ENCODE results near the gene DEAF1.
"Not testable (repeated sequence)": the region's sequence is repeated elsewhere in the genome, so short reads cannot be mapped to it uniquely, and the experiment has no call there.

Gene DEAF1

GRCh38 chr11:678297-678696 lies 16.7 kb downstream of the DEAF1 start:
- no peak for DNase-seq

GRCh38 chr11:674406-674805 lies 20.6 kb downstream of the DEAF1 start:
- no peak for DNase-seq

GRCh38 chr11:673866-674265 lies 21.2 kb downstream of the DEAF1 start:
- DNase-seq: no peak

- no peak for DNase-seq
Measured at GRCh38 chr11:665704-666281, 29.2 kb downstream of the DEAF1 start.

- DNase-seq: no peak
Measured at GRCh38 chr11:665062-665703, 29.8 kb downstream of the DEAF1 start.

GRCh38 chr11:662689-663274 lies 32.2 kb downstream of the DEAF1 start:
- no peak for DNase-seq

GRCh38 chr11:660681-661444 lies 34.2 kb downstream of the DEAF1 start:
- DNase-seq: no peak

- DNase-seq: no peak
Measured at GRCh38 chr11:660281-660680, 34.7 kb downstream of the DEAF1 start.

- DNase-seq: no peak
Measured at GRCh38 chr11:659532-660085, 35.4 kb downstream of the DEAF1 start.

- no peak for DNase-seq
Measured at GRCh38 chr11:657691-658126, 37.3 kb downstream of the DEAF1 start.

GRCh38 chr11:656866-657265 lies 38.2 kb downstream of the DEAF1 start:
- no peak for DNase-seq

GRCh38 chr11:656426-656825 lies 38.6 kb downstream of the DEAF1 start:
- DNase-seq: no peak

GRCh38 chr11:655036-655726 lies 39.8 kb downstream of the DEAF1 start:
- no peak for DNase-seq

GRCh38 chr11:654444-654843 lies 40.6 kb downstream of the DEAF1 start:
- DNase-seq: not testable (repeated sequence)

GRCh38 chr11:653837-654236 lies 41.2 kb downstream of the DEAF1 start:
- no peak for DNase-seq

- DNase-seq: not testable (repeated sequence)
Measured at GRCh38 chr11:653136-653535, 41.9 kb downstream of the DEAF1 start.

- DNase-seq: no peak
Measured at GRCh38 chr11:650482-650881, 44.5 kb downstream of the DEAF1 start.

GRCh38 chr11:647672-648158 lies 47.3 kb downstream of the DEAF1 start:
- not testable (repeated sequence) for DNase-seq

GRCh38 chr11:646214-646613 lies 48.8 kb downstream of the DEAF1 start:
- DNase-seq: no peak

- DNase-seq: no peak
Measured at GRCh38 chr11:645536-645935, 49.5 kb downstream of the DEAF1 start.

GRCh38 chr11:643849-644738 lies 50.9 kb downstream of the DEAF1 start:
- DNase-seq: no peak

- no peak for DNase-seq
Measured at GRCh38 chr11:643366-643765, 51.7 kb downstream of the DEAF1 start.

Data from NCI-H1092 (cell line).